HEK293T (cell line): ENCODE measurements around the gene LUC7L2.
"Not testable (repeated sequence)": the region's sequence is repeated elsewhere in the genome, so short reads cannot be mapped to it uniquely, and the experiment has no call there.

Experiments
- CTCF ChIA-PET: fragments of 350-600 bp; formaldehyde crosslinking; extraction: SDS; loops from one replicate; lab custom pipeline; 2021; ENCODE audit warnings: antibody characterized with exemption, inconsistent platforms; lab: Yijun Ruan, JAX
- POLR2A ChIA-PET: fragments of 350-600 bp; formaldehyde crosslinking; extraction: SDS; loops from one replicate; lab custom pipeline; 2020; ENCODE audit warnings: antibody characterized with exemption, inconsistent platforms; lab: Yijun Ruan, JAX
- DNase-seq: peaks from one replicate; pipeline ENCODE4 v3.0.0; 2012; ENCODE audit warnings: mixed read lengths; ENCODE audit errors: extremely low spot score
- ARNT ChIP-seq: fragments of 450-650 bp; IDR thresholded peaks from 2 replicates; pipeline ENCODE4 v1.6.1; 2017; ENCODE audit warnings: mild to moderate bottlenecking
- BHLHE40 ChIP-seq: fragments of 450-650 bp; IDR thresholded peaks from 2 replicates; pipeline ENCODE4 v1.6.1; 2016; ENCODE audit warnings: mild to moderate bottlenecking, moderate library complexity, borderline replicate concordance
- CTBP1 ChIP-seq: fragments of 450-650 bp; IDR thresholded peaks from 2 replicates; pipeline ENCODE4 v1.6.1; 2016; ENCODE audit warnings: borderline replicate concordance
- ELF4 ChIP-seq: fragments of 450-650 bp; IDR thresholded peaks from 2 replicates; pipeline ENCODE4 v1.6.1; 2017; ENCODE audit warnings: antibody characterized with exemption
- FOXA1 ChIP-seq: fragments of 450-650 bp; IDR thresholded peaks from 2 replicates; pipeline ENCODE4 v1.6.1; 2016; ENCODE audit warnings: mild to moderate bottlenecking
- FOXK2 ChIP-seq: fragments of 450-650 bp; IDR thresholded peaks from 2 replicates; pipeline ENCODE4 v1.6.1; 2016; ENCODE audit warnings: mild to moderate bottlenecking
- FOXM1 ChIP-seq: fragments of 450-650 bp; IDR thresholded peaks from 2 replicates; pipeline ENCODE4 v1.6.1; 2017; ENCODE audit warnings: mild to moderate bottlenecking, borderline replicate concordance
- HDGF ChIP-seq: fragments of 450-650 bp; IDR thresholded peaks from 2 replicates; pipeline ENCODE4 v1.6.1; 2017; ENCODE audit warnings: antibody characterized with exemption, borderline replicate concordance
- L3MBTL2 ChIP-seq: fragments of 450-650 bp; conservative IDR thresholded peaks from 2 replicates; pipeline ENCODE4 v1.6.1; 2016; ENCODE audit warnings: mild to moderate bottlenecking
- LEF1 ChIP-seq: fragments of 450-650 bp; IDR thresholded peaks from 2 replicates; pipeline ENCODE4 v1.6.1; 2017; ENCODE audit warnings: mild to moderate bottlenecking, borderline replicate concordance
- NFRKB ChIP-seq: fragments of 450-650 bp; IDR thresholded peaks from 2 replicates; pipeline ENCODE4 v1.6.1; 2016; ENCODE audit warnings: mild to moderate bottlenecking, moderate library complexity
- PKNOX1 ChIP-seq: fragments of 450-650 bp; IDR thresholded peaks from 2 replicates; pipeline ENCODE4 v1.6.1; 2016
- SP1 ChIP-seq: fragments of 450-650 bp; IDR thresholded peaks from 2 replicates; pipeline ENCODE4 v1.6.1; 2017
- SUZ12 ChIP-seq: fragments of 450-650 bp; IDR thresholded peaks from 2 replicates; pipeline ENCODE4 v1.6.1; 2016; ENCODE audit warnings: mild to moderate bottlenecking
- TARDBP ChIP-seq: fragments of 450-650 bp; IDR thresholded peaks from 2 replicates; pipeline ENCODE4 v1.6.1; 2016
- ZNF384 ChIP-seq: fragments of 450-650 bp; IDR thresholded peaks from 2 replicates; pipeline ENCODE4 v1.6.1; 2016

LUC7L2 gene

DNA sequence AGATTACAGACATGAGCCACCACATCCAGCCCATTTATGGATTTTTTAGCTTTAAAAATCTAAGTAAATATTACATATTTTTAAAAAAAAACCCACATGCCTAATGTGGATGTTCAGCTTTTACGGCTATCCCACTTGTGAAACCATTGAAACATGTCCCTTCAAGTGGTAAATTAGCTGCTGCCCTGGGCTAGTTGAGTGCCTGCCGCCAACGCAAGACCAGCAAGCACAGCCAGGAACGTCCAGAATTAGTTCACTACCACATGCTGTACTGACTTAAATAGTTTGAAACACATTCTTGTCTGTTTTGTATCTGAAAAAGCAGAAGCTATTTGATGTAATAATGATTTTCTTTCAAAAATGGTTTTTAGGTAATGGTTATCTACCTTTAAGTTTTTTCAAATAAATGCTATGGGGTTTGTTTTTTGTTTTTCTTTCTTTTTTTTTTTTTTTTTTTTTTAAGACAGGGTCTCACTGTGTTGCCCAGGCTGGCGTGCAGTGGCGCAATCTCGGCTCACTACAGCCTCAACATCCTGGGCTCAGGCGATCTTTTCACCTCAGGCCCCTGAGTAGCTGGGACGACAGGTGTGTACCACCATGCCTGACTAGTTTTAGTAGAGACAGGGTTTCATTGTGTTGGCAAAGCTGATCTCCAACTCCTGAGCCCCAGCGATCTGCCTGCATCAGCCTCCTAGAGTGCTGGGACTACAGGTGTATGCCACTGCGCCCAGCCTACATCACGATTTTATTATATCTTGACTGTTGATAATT, 66.7 kb downstream of the LUC7L2 start:
- DNase-seq, result no peak
- CTCF ChIA-PET, result interaction anchor here (1.8 kb wide), 1 partner anchor 8 kb away, joined by 22 read pairs; no protein-coding TSS in a partner anchor
- TF ChIP-seq FOXM1 (no peak), ZNF384 (peak; percentile 78)
- POLR2A ChIA-PET, result no interaction called here

DNA sequence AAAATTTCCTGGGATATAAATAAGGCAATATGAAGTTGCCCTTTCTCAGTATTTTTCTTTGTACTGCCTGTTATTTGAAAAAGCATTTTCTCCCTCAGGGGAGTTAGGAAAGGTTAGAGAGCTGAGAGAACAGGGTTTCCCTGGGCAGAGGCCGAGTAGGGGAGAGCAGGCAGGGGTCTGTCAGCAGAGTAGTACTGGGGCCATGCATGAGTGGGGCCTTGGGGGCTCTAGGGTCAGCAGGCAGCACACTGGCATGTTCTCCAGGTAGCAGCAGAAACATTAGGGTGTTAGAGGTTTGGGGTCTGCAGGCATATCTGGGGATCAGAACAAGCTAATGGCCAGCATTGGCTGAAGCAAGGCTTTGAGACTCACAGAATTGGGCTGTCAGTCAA, 67.3 kb downstream of the LUC7L2 start:
- no peak for TF ChIP-seq NFRKB
- peak; percentile 50; the same call in 1 of the 2 replicates for TF ChIP-seq PKNOX1
- no peak for TF ChIP-seq TARDBP
- no peak for TF ChIP-seq FOXM1
- TF ChIP-seq FOXK2, result no peak
- no peak for TF ChIP-seq L3MBTL2
- TF ChIP-seq ELF4, result no peak
- POLR2A ChIA-PET, result no interaction called here
- no peak for DNase-seq
- CTCF ChIA-PET, result no interaction called here

DNA sequence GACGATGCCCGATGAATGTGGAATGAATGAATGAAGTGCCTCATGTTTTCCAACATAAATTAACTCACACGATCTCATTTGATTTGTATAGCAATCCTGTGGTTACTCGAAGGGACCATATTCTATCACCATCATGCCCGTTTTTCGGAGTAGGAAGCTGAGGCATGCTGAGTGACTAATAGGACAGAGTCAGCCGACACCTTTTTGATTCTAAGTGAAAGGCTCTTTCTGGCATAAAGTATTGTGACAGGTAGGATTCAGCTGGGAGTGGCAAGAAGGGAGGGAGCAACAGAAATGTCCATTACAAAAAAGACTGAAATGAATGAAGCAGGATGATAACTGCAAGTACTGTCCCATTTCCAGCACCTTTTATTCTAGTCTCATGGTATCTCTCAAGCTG, 68.1 kb downstream of the LUC7L2 start:
- ChIA-PET CTCF (no interaction called here), POLR2A (interaction anchor here (0.9 kb wide), 1 partner anchor 56 kb away, joined by 3 read pairs; the partner anchor contains the start of gene KLRG2)
- no peak for TF ChIP-seq FOXK2
- TF ChIP-seq SP1, result no peak
- TF ChIP-seq HDGF, result no peak
- TF ChIP-seq TARDBP, result no peak
- TF ChIP-seq ARNT, result no peak
- TF ChIP-seq L3MBTL2, result no peak
- TF ChIP-seq ELF4, result no peak
- TF ChIP-seq LEF1, result no peak
- no peak for TF ChIP-seq PKNOX1
- no peak for TF ChIP-seq FOXM1
- TF ChIP-seq BHLHE40, result no peak
- no peak for TF ChIP-seq FOXA1
- no peak for TF ChIP-seq NFRKB
- TF ChIP-seq CTBP1, result no peak
- TF ChIP-seq SUZ12, result no peak
- DNase-seq, result no peak

- DNase-seq, CTCF ChIA-PET: not testable (repeated sequence)
- POLR2A ChIA-PET, result interaction anchor here (1.1 kb wide), 1 partner anchor 70 kb away, joined by 6 read pairs; the partner anchor contains the start of gene LUC7L2
Measured at GRCh38 chr7:139429735-139430134, 70.0 kb downstream of the LUC7L2 start.

DNA sequence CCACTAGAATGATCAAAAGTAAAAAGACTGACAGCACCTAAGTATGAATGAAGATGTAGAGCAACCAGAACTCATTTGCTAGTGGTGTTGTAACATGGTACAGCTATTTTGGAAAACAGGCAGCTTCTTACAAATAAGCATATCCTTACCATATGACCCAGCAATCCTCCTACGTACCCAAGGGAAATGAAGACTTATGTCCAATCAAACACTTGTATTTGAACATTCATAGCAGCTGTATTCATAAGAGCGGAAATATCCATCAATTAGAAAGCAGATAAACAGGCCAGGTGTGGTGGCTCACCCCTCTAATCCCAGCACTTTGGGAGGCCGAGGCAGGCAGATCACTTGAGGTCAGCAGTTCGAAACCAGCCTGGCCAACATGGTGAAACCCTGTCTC, 70.7 kb downstream of the LUC7L2 start:
- TF ChIP-seq SUZ12, result no peak
- TF ChIP-seq BHLHE40, result no peak
- no peak for TF ChIP-seq LEF1
- no peak for TF ChIP-seq SP1
- TF ChIP-seq FOXM1, result no peak
- no peak for TF ChIP-seq FOXK2
- TF ChIP-seq TARDBP, result no peak
- TF ChIP-seq HDGF, result no peak
- no peak for TF ChIP-seq ZNF384
- no peak for TF ChIP-seq FOXA1
- TF ChIP-seq ARNT, result no peak
- no peak for TF ChIP-seq ELF4
- no peak for TF ChIP-seq L3MBTL2
- no peak for TF ChIP-seq NFRKB
- no peak for TF ChIP-seq PKNOX1
- no peak for TF ChIP-seq CTBP1
- DNase-seq, result no peak
- CTCF ChIA-PET, result interaction anchor here (0.7 kb wide), 1 partner anchor 355 kb away, joined by 9 read pairs; no protein-coding TSS in a partner anchor
- POLR2A ChIA-PET, result interaction anchor here (1.0 to 1.1 kb wide), 2 partner anchors 54 to 71 kb away, joined by 3 to 6 read pairs; partner anchors contain the start of gene LUC7L2

- POLR2A ChIA-PET, result interaction anchor here (0.7 to 1.1 kb wide), 3 partner anchors 53 to 586 kb away, joined by 3 to 6 read pairs (median 4); partner anchors contain the start of gene LUC7L2
- TF ChIP-seq PKNOX1 (peak; percentile 42; the same call in 1 of the 2 replicates), L3MBTL2 (no peak), FOXM1 (no peak), HDGF (no peak), BHLHE40 (no peak), ZNF384 (no peak), SP1 (no peak), NFRKB (no peak)
- CTCF ChIA-PET, result interaction anchor here (0.7 kb wide), 1 partner anchor 356 kb away, joined by 9 read pairs; no protein-coding TSS in a partner anchor
- no peak for DNase-seq
Measured at GRCh38 chr7:139431010-139431409, 71.3 kb downstream of the LUC7L2 start.
